HCT116 (cell line): ENCODE data around the gene AGTR1. TPM values are rescaled to one million over a fixed set of nuclear protein-coding genes. Genes with fewer than 3 reads are reported as not detected.
A peak's percentile ranks its signal among the peaks of the same experiment; 100 is the strongest.

Experiments
- ATAC-seq: fragments of 200-7000 bp; cut with Tn5 transposase; 2 replicates; pipeline ENCODE4 v1.9.1; 2020; ENCODE audit warnings: mild to moderate bottlenecking, moderate library complexity
- BruUV-seq: library from RNA; stranded (reverse); fragments of 400-500 nt; replicated peaks from 2 replicates; lab custom pipeline; 2021; lab: Mats Ljungman, UMichigan
- CTCF ChIA-PET: fragments of 300-600 bp; sonication (Branson Sonifier 250); formaldehyde crosslinking; loops from one replicate; lab custom pipeline; 2021; ENCODE audit warnings: antibody characterized with exemption; lab: Charles Lee
- POLR2A ChIA-PET: fragments of 300-600, 350-600 bp; sonication (Branson Sonifier 250); formaldehyde crosslinking; loops from one replicate; lab custom pipeline; 2021; ENCODE audit warnings: antibody characterized with exemption; lab: Charles Lee
- RAD21 ChIA-PET, 2 experiments: fragments of 300-600 bp; sonication (Branson Sonifier 250); formaldehyde crosslinking; loops; one replicate each; lab custom pipeline; 2023; ENCODE audit warnings: low total read pairs in 2 of 2; ENCODE audit not compliant: uncharacterized antibody in 2 of 2, unreplicated experiment in 2 of 2, low non-redundant PET in 1 of 2; lab: Charles Lee
- DNase-seq: peaks from one replicate; pipeline ENCODE4 v3.0.0-alpha.2; 2010; ENCODE audit warnings: low read depth, low spot score
- H2AFZ ChIP-seq: fragments of 200-600 bp; shearing (Covaris generic), sonication (generic); 2 replicates; pipeline ENCODE4 v1.6.1; 2017; ENCODE audit warnings: low read depth, mixed run types, mixed read lengths, antibody characterized with exemption, low read length; ENCODE audit not compliant: poor library complexity, severe bottlenecking
- H3K27ac ChIP-seq: 2 replicates; pipeline ENCODE4 v1.5.1; 2012; ENCODE audit warnings: low read depth, low read length
- H3K27me3 ChIP-seq: fragments of 200-600 bp; sonication (generic); 2 replicates; pipeline ENCODE4 v1.6.1; 2016; ENCODE audit warnings: mixed run types, low read length, mixed read lengths; ENCODE audit not compliant: insufficient read depth
- H3K36me3 ChIP-seq, 2 experiments: fragments of 200-500 bp in 1 of 2; fragments of 200-600 bp in 1 of 2; sonication (Bioruptor generic) in 1 of 2; sonication (generic) in 1 of 2; 2 replicates each; pipeline versions ENCODE4 v1.5.1 to v1.6.1; 2014 to 2016; ENCODE audit warnings: low read length in 2 of 2, inconsistent platforms in 1 of 2, mixed read lengths in 1 of 2, mixed run types in 1 of 2; ENCODE audit not compliant: insufficient read depth in 2 of 2, control insufficient read depth in 1 of 2
- H3K4me1 ChIP-seq, 2 experiments: fragments of 200-600 bp in 1 of 2; sonication (generic) in 1 of 2; 2 replicates each; pipeline versions ENCODE4 v1.5.1 to v1.6.1; 2012 to 2017; ENCODE audit warnings: low read length in 2 of 2, inconsistent platforms in 1 of 2, mild to moderate bottlenecking in 1 of 2, mixed read lengths in 1 of 2, mixed run types in 1 of 2, moderate library complexity in 1 of 2; ENCODE audit not compliant: insufficient read depth in 2 of 2, control insufficient read depth in 1 of 2
- H3K4me2 ChIP-seq: fragments of 200-600 bp; sonication (generic); 2 replicates; pipeline ENCODE4 v1.6.1; 2017; ENCODE audit warnings: mixed run types, low read length, mixed read lengths
- H3K4me3 ChIP-seq, 2 experiments: fragments of 200-600 bp in 1 of 2; sonication (generic) in 1 of 2; replicated peaks in 1 of 2; 2 replicates each; pipeline ENCODE4 v1.5.1; 2011 to 2016; ENCODE audit warnings: low read length in 2 of 2, control low read depth in 1 of 2, low read depth in 1 of 2, mild to moderate bottlenecking in 1 of 2, mixed read lengths in 1 of 2, mixed run types in 1 of 2
- H3K79me2 ChIP-seq: fragments of 200-600 bp; sonication (generic); 2 replicates; pipeline ENCODE4 v1.6.1; 2017; ENCODE audit warnings: mild to moderate bottlenecking, mixed run types, low read length, moderate library complexity, mixed read lengths; ENCODE audit not compliant: insufficient read depth
- H3K9ac ChIP-seq: fragments of 200-600 bp; sonication (generic); 2 replicates; pipeline ENCODE4 v1.6.1; 2016; ENCODE audit warnings: low read length, mixed read lengths
- H3K9me2 ChIP-seq: fragments of 200-600 bp; sonication (generic), shearing (Covaris generic); 2 replicates; pipeline ENCODE4 v1.6.1; 2017; ENCODE audit warnings: mixed run types, mild to moderate bottlenecking, moderate library complexity; ENCODE audit not compliant: insufficient read depth
- H3K9me3 ChIP-seq, 2 experiments: fragments of 200-500 bp in 1 of 2; fragments of 200-600 bp in 1 of 2; sonication (Bioruptor generic) in 1 of 2; sonication (generic) in 1 of 2; 2 replicates each; pipeline ENCODE4 v1.6.1; 2014 to 2017; ENCODE audit warnings: low read length in 2 of 2, mixed read lengths in 2 of 2, inconsistent platforms in 1 of 2, low read depth in 1 of 2, mild to moderate bottlenecking in 1 of 2, mixed run types in 1 of 2, moderate library complexity in 1 of 2; ENCODE audit not compliant: control insufficient read depth in 1 of 2, insufficient read depth in 1 of 2
- H4K20me1 ChIP-seq: fragments of 200-600 bp; sonication (generic), shearing (Covaris generic); 2 replicates; pipeline ENCODE4 v1.6.1; 2017; ENCODE audit warnings: mixed run types, mild to moderate bottlenecking, moderate library complexity; ENCODE audit not compliant: insufficient read depth
- CBX3 ChIP-seq: IDR thresholded peaks from 2 replicates; pipeline ENCODE4 v1.6.1; 2012; ENCODE audit warnings: low read depth
- CEBPB ChIP-seq: IDR thresholded peaks from 2 replicates; pipeline ENCODE4 v1.6.1; 2012; ENCODE audit warnings: low read depth
- EZH2 ChIP-seq: fragments of 200-600 bp; sonication (generic); IDR thresholded peaks from 2 replicates; pipeline ENCODE4 v1.6.1; 2017; ENCODE audit warnings: antibody characterized with exemption, mixed run types
- EZH2phosphoT487 ChIP-seq: fragments of 200-600 bp; IDR thresholded peaks from 2 replicates; pipeline ENCODE4 v1.6.1; 2018; ENCODE audit warnings: antibody characterized with exemption, borderline replicate concordance
- FOSL1 ChIP-seq: IDR thresholded peaks from 2 replicates; pipeline ENCODE4 v1.6.1; 2012; ENCODE audit warnings: low read depth
- JUND ChIP-seq: IDR thresholded peaks from 2 replicates; pipeline ENCODE4 v1.6.1; 2012
- POLR2A ChIP-seq: IDR thresholded peaks from 2 replicates; pipeline ENCODE4 v1.7.0; 2011; ENCODE audit warnings: borderline replicate concordance; ENCODE audit not compliant: insufficient read depth, insufficient read length; ENCODE audit errors: extremely low read depth
- POLR2AphosphoS5 ChIP-seq: IDR thresholded peaks from 2 replicates; pipeline ENCODE4 v1.6.1; 2011; ENCODE audit warnings: mild to moderate bottlenecking, low read depth, low read length, moderate library complexity
- SIN3A ChIP-seq: IDR thresholded peaks from 2 replicates; pipeline ENCODE4 v1.6.1; 2012; ENCODE audit warnings: low read depth
- SRF ChIP-seq: IDR thresholded peaks from 2 replicates; pipeline ENCODE4 v1.6.1; 2012; ENCODE audit warnings: low read depth
- TCF7L2 ChIP-seq: IDR thresholded peaks from 2 replicates; pipeline ENCODE4 v1.7.0; 2011; ENCODE audit warnings: borderline replicate concordance, inconsistent platforms; ENCODE audit not compliant: insufficient read depth, insufficient read length; ENCODE audit errors: extremely low read depth
- ZNF274 ChIP-seq: fragments of 200-500 bp; sonication (Bioruptor generic); IDR thresholded peaks from 2 replicates; pipeline ENCODE4 v1.6.1; 2014; ENCODE audit warnings: mild to moderate bottlenecking, low read depth, low read length, inconsistent platforms
- intact Hi-C: fragments of 100-400 bp; cut with micrococcal nuclease; formaldehyde crosslinking; loops from 2 replicates; pipeline ENCODE4 v1.10.0; 2022
- total RNA-seq: library from RNA; stranded (reverse); gene quantifications from one replicate; pipeline ENCODE4 v1.2.1, GENCODE V29; 2021; ENCODE audit not compliant: unreplicated experiment
- TF ChIP-seq, protein P1 (sequence below): IDR thresholded peaks from 2 replicates; pipeline ENCODE4 v1.6.1; 2012
- TF ChIP-seq, protein P2 (sequence below): IDR thresholded peaks from 2 replicates; pipeline ENCODE4 v1.6.1; 2012; ENCODE audit warnings: low read depth
- TF ChIP-seq, protein P3 (sequence below), 3 experiments: fragments of 200-600 bp in 1 of 3; sonication (generic) in 1 of 3; IDR thresholded peaks in 2 of 3; conservative IDR thresholded peaks in 1 of 3; 2 replicates each; pipeline ENCODE4 v1.5.1; 2012 to 2017; ENCODE audit warnings: low read depth in 2 of 3, low read length in 2 of 3, antibody characterized with exemption in 1 of 3, borderline replicate concordance in 1 of 3, control low read depth in 1 of 3, mild to moderate bottlenecking in 1 of 3, mixed read lengths in 1 of 3, mixed run types in 1 of 3, moderate library complexity in 1 of 3; ENCODE audit not compliant: insufficient read depth in 1 of 3

The AGTR1 gene
- total RNA-seq, 1 experiment from 2014 or later: not detected

DNA sequence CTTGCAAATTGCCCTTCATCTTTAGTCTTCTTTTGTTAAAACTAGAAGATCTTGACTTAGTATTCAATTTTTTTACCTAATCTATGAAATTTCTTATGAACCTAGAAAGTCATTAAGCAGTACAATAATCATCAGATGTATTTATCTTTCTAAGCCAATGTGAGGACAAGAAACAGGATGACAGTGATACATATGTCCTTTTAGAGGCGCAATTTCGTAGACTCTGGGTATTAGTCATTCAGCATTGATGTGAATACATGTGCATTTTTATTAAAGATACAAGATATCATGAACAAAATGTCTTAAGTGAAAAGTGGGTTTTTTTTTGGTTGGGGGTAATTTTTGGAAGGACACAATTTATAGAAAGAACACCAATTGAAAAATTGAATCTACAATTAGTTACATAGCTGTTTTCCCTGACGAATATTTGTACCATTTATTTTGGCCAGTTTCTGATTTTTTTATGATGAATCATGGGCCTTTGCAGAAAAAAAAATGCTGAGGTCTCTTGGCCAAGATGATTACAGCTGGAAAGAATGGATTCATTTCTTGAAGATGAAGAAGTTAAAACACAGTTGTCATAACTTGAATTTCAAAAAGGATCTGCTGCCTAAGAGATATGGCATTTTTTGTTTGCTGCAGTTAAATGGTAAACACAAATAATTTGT is 48.9 kb upstream of the AGTR1 start:
- RAD21 ChIA-PET: no interaction called here
- H3K9me2 ChIP-seq: no peaks in the 10 kb centered on the region
- H3K27me3 ChIP-seq: no peaks in the 10 kb centered on the region
- POLR2A ChIA-PET: no interaction called here
- H3K27ac ChIP-seq: no peak overlapping the region
- no peak overlapping the region for H3K9ac ChIP-seq
- TF ChIP-seq EZH2phosphoT487 (no peak), SIN3A (no peak), JUND (no peak), CBX3 (no peak), ZNF274 (no peak), EZH2 (no peak), POLR2AphosphoS5 (no peak), POLR2A (no peak), FOSL1 (peak; percentile 45; the same call in 1 of the 2 replicates), SRF (no peak), TCF7L2 (no peak), CEBPB (no peak)
- TF ChIP-seq, protein P1, sequence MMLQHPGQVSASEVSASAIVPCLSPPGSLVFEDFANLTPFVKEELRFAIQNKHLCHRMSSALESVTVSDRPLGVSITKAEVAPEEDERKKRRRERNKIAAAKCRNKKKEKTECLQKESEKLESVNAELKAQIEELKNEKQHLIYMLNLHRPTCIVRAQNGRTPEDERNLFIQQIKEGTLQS: no peak
- TF ChIP-seq, protein P2, sequence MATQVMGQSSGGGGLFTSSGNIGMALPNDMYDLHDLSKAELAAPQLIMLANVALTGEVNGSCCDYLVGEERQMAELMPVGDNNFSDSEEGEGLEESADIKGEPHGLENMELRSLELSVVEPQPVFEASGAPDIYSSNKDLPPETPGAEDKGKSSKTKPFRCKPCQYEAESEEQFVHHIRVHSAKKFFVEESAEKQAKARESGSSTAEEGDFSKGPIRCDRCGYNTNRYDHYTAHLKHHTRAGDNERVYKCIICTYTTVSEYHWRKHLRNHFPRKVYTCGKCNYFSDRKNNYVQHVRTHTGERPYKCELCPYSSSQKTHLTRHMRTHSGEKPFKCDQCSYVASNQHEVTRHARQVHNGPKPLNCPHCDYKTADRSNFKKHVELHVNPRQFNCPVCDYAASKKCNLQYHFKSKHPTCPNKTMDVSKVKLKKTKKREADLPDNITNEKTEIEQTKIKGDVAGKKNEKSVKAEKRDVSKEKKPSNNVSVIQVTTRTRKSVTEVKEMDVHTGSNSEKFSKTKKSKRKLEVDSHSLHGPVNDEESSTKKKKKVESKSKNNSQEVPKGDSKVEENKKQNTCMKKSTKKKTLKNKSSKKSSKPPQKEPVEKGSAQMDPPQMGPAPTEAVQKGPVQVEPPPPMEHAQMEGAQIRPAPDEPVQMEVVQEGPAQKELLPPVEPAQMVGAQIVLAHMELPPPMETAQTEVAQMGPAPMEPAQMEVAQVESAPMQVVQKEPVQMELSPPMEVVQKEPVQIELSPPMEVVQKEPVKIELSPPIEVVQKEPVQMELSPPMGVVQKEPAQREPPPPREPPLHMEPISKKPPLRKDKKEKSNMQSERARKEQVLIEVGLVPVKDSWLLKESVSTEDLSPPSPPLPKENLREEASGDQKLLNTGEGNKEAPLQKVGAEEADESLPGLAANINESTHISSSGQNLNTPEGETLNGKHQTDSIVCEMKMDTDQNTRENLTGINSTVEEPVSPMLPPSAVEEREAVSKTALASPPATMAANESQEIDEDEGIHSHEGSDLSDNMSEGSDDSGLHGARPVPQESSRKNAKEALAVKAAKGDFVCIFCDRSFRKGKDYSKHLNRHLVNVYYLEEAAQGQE: no peak
- TF ChIP-seq, protein P3, sequence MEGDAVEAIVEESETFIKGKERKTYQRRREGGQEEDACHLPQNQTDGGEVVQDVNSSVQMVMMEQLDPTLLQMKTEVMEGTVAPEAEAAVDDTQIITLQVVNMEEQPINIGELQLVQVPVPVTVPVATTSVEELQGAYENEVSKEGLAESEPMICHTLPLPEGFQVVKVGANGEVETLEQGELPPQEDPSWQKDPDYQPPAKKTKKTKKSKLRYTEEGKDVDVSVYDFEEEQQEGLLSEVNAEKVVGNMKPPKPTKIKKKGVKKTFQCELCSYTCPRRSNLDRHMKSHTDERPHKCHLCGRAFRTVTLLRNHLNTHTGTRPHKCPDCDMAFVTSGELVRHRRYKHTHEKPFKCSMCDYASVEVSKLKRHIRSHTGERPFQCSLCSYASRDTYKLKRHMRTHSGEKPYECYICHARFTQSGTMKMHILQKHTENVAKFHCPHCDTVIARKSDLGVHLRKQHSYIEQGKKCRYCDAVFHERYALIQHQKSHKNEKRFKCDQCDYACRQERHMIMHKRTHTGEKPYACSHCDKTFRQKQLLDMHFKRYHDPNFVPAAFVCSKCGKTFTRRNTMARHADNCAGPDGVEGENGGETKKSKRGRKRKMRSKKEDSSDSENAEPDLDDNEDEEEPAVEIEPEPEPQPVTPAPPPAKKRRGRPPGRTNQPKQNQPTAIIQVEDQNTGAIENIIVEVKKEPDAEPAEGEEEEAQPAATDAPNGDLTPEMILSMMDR (IDR thresholded peaks at IDR 0.05 in 2 of 3, conservative IDR thresholded peaks at IDR 0.05 in 1 of 3; ENCODE audit: borderline replicate concordance in 1 of 3, insufficient read depth in 1 of 3, low read depth in 2 of 3, low read length in 2 of 3): 0 out of 6 replicates have a peak, but pooled peaks of 1 of the 3 experiments have one; percentile 8
- TF ChIP-seq, all 23 proteins: peak for 2
- no peaks in the 10 kb centered on the region for H3K79me2 ChIP-seq
- ATAC-seq (peak; percentile 64; the same call in 1 of the 2 replicates), DNase-seq (no peak)
- no TSS peak for BruUV-seq
- intact Hi-C loops: no loop called here
- peak overlapping the region; percentile 91 for H2AFZ ChIP-seq
- peak overlapping the region in 1 of 2 experiments; percentile 21; a peak in 1 of 4 replicates for H3K4me3 ChIP-seq
- no peaks in the 10 kb centered on the region for H4K20me1 ChIP-seq
- H3K4me2 ChIP-seq: peak overlapping the region; percentile 48
- H3K9me3 ChIP-seq: no peaks in the 10 kb centered on the region
- H3K36me3 ChIP-seq: no peaks in the 10 kb centered on the region
- peaks cover 6 to 24% of the 10 kb centered on the region in 2 experiments for H3K4me1 ChIP-seq
- CTCF ChIA-PET: interaction anchor here (0.7 kb wide), 1 partner anchor 70 kb away, joined by 3 read pairs; no protein-coding TSS in a partner anchor
